ENCODE measurements around the gene SH3BP1. TPM values are rescaled to one million over a fixed set of nuclear protein-coding genes. Genes with fewer than 3 reads are reported as not detected.

SH3BP1 gene
- polyA plus RNA-seq, 3 donors = 20.0 to 214 (median 20.0) TPM

DNA sequence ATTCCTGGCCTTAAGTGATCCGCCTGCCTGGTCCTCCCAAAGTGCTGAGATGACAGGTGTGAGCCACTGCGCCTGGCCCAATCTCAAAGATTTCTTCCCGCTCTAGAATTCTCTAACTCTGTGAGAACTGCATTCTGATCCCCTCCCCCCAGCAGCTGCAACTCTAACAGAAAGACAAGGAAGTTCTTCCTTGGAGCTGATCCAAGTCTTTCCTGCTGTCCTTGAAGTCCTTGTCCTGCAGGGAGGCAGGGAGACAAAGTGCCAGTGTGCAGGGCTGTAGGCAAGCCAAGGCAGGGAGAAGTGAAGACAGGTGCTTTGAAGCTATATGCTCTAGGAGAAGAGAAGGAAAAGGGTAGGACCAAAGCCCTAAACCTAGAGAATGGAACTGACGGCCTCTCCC lies 40.3 kb upstream of the SH3BP1 start:
- TF ChIP-seq, protein P1, sequence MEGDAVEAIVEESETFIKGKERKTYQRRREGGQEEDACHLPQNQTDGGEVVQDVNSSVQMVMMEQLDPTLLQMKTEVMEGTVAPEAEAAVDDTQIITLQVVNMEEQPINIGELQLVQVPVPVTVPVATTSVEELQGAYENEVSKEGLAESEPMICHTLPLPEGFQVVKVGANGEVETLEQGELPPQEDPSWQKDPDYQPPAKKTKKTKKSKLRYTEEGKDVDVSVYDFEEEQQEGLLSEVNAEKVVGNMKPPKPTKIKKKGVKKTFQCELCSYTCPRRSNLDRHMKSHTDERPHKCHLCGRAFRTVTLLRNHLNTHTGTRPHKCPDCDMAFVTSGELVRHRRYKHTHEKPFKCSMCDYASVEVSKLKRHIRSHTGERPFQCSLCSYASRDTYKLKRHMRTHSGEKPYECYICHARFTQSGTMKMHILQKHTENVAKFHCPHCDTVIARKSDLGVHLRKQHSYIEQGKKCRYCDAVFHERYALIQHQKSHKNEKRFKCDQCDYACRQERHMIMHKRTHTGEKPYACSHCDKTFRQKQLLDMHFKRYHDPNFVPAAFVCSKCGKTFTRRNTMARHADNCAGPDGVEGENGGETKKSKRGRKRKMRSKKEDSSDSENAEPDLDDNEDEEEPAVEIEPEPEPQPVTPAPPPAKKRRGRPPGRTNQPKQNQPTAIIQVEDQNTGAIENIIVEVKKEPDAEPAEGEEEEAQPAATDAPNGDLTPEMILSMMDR (IDR thresholded peaks at IDR 0.05) = no peak
- no peak for DNase-seq
- Histone ChIP-seq H3K4me2 (replicated peaks; ENCODE audit: extremely low read depth, low read length, poor library complexity, severe bottlenecking) (no peak overlapping the region), H3K9me3 (replicated peaks in 1 of 2; ENCODE audit: control insufficient read depth in 1 of 2, insufficient read depth in 1 of 2, low read length in 2 of 2) (no peaks in the 10 kb centered on the region), H3K79me2 (ENCODE audit: insufficient read depth, low read length) (no peaks in the 10 kb centered on the region), H2AFZ (ENCODE audit: insufficient read depth, low read depth, low read length, poor library complexity, severe bottlenecking) (no peak overlapping the region), H3K27me3 (ENCODE audit: control insufficient read depth in 2 of 2, insufficient read depth in 2 of 2, low read length in 2 of 2) (no peaks in the 10 kb centered on the region), H4K20me1 (ENCODE audit: insufficient read depth, low read length) (no peaks in the 10 kb centered on the region), H3K36me3 (replicated peaks in 1 of 2; ENCODE audit: control insufficient read depth in 1 of 2, insufficient read depth in 2 of 2, low read length in 2 of 2) (no peaks in the 10 kb centered on the region), H3K27ac (ENCODE audit: low read depth in 1 of 2, low read length in 2 of 2) (no peak overlapping the region), H3K4me1 (ENCODE audit: control insufficient read depth in 1 of 2, insufficient read depth in 2 of 2, low read length in 2 of 2) (peaks cover 4% of the 10 kb centered on the region in 2 donors), H3K9ac (ENCODE audit: insufficient read depth, low read length, poor library complexity, severe bottlenecking) (no peak overlapping the region), H3K4me3 (replicated peaks in 1 of 3; ENCODE audit: low read depth in 2 of 3, low read length in 3 of 3) (no peak overlapping the region)
- Mint-ChIP-seq H3K36me3 (no peaks in the 10 kb centered on the region), H3K4me1 (peaks cover 15% of the 10 kb centered on the region), H3K27me3 (ENCODE audit: low read depth in 3 of 3) (peaks cover 3 to 9% (median 8%) of the 10 kb centered on the region in 3 donors), H3K9me3 (no peaks in the 10 kb centered on the region), H3K4me3 (no peak overlapping the region), H3K27ac (no peak overlapping the region)
- intact Hi-C loops (cut with micrococcal nuclease) = loop anchor here in 1 of 2 donors (5.0 kb wide), 1 partner anchor 37 kb away; the partner anchor contains the start of gene CDC42EP1
- WGBS (ENCODE audit: insufficient coverage) = 91% methylated on average over 3 of the region's 4 CpGs

DNA sequence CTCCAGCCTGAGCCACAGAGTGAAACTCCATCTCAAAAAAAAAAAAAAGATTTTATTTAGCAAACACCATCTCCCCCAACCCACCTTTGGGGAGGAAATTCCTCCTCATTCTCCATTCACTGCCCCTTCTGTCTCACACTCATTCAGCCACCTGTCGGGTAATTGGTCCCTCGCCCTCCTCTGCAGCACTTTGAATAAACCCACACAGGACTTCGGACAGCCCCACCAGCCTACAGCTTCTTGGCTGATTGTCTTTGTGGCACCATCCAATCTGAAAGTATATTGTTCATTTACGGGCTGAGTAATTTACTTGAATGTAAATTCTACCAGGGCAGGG lies 38.3 kb upstream of the SH3BP1 start:
- Histone ChIP-seq H3K4me3 (replicated peaks in 1 of 3; ENCODE audit: low read depth in 2 of 3, low read length in 3 of 3) (no peak overlapping the region), H3K9me3 (replicated peaks in 1 of 2; ENCODE audit: control insufficient read depth in 1 of 2, insufficient read depth in 1 of 2, low read length in 2 of 2) (no peaks in the 10 kb centered on the region), H2AFZ (ENCODE audit: insufficient read depth, low read depth, low read length, poor library complexity, severe bottlenecking) (no peak overlapping the region), H3K36me3 (replicated peaks in 1 of 2; ENCODE audit: control insufficient read depth in 1 of 2, insufficient read depth in 2 of 2, low read length in 2 of 2) (no peaks in the 10 kb centered on the region), H3K4me2 (replicated peaks; ENCODE audit: extremely low read depth, low read length, poor library complexity, severe bottlenecking) (no peak overlapping the region), H3K4me1 (ENCODE audit: control insufficient read depth in 1 of 2, insufficient read depth in 2 of 2, low read length in 2 of 2) (peaks cover 4% of the 10 kb centered on the region in 2 donors), H4K20me1 (ENCODE audit: insufficient read depth, low read length) (no peaks in the 10 kb centered on the region), H3K79me2 (ENCODE audit: insufficient read depth, low read length) (no peaks in the 10 kb centered on the region), H3K9ac (ENCODE audit: insufficient read depth, low read length, poor library complexity, severe bottlenecking) (no peak overlapping the region), H3K27ac (ENCODE audit: low read depth in 1 of 2, low read length in 2 of 2) (no peak overlapping the region), H3K27me3 (ENCODE audit: control insufficient read depth in 2 of 2, insufficient read depth in 2 of 2, low read length in 2 of 2) (no peaks in the 10 kb centered on the region)
- no peaks in the 10 kb centered on the region for H3K9me3 Mint-ChIP-seq
- peaks cover 23% of the 10 kb centered on the region for H3K4me1 Mint-ChIP-seq
- H3K4me3 Mint-ChIP-seq = no peak overlapping the region
- peaks cover 7 to 14% (median 11%) of the 10 kb centered on the region in 3 donors for H3K27me3 Mint-ChIP-seq (ENCODE audit: low read depth in 3 of 3)
- TF ChIP-seq, protein P1 (IDR thresholded peaks at IDR 0.05) = no peak
- no peak for DNase-seq
- peak overlapping the region in 1 of 7 donors; percentile 85 for H3K27ac Mint-ChIP-seq
- WGBS (ENCODE audit: insufficient coverage) = no CpG with 5 or more reads among the region's 4 CpGs
- intact Hi-C loops (cut with micrococcal nuclease) = no loop called here
- H3K36me3 Mint-ChIP-seq = no peaks in the 10 kb centered on the region

All from CD14-positive monocyte (primary cell).